IMR-90 (cell line): ENCODE results near the gene TAF11L12. TPM values are rescaled to one million over a fixed set of nuclear protein-coding genes. Genes with fewer than 3 reads are reported as not detected.
"Not testable (repeated sequence)": the region's sequence is repeated elsewhere in the genome, so short reads cannot be mapped to it uniquely, and the experiment has no call there.

Experiments
- ATAC-seq: fragments of 200-7000 bp; cut with Tn5 transposase; 2 replicates; pipeline ENCODE4 v1.9.1; 2020; ENCODE audit warnings: low read depth, mild to moderate bottlenecking, moderate library complexity
- BruUV-seq: library from RNA; stranded (reverse); fragments of 400-500 nt; replicated peaks from 2 replicates; lab custom pipeline; 2021; lab: Mats Ljungman, UMichigan
- CTCF ChIA-PET: fragments of 300-600 bp; formaldehyde crosslinking; extraction: SDS; loops from one replicate; lab custom pipeline; 2021; ENCODE audit warnings: antibody characterized with exemption; lab: Yijun Ruan, JAX
- POLR2A ChIA-PET: fragments of 300-600 bp; sonication (Branson Sonifier 250); formaldehyde crosslinking; loops from one replicate; lab custom pipeline; 2022; ENCODE audit warnings: antibody characterized with exemption; ENCODE audit not compliant: unreplicated experiment; lab: Charles Lee
- DNase-seq: peaks from one replicate; pipeline ENCODE4 v3.0.0; 2013
- H2AFZ ChIP-seq: replicated peaks from 2 replicates; pipeline ENCODE3; 2013; ENCODE audit warnings: low read length, mild to moderate bottlenecking; ENCODE audit not compliant: poor library complexity
- H2AK5ac ChIP-seq: 2 replicates; pipeline ENCODE4 v1.6.1; 2013; ENCODE audit warnings: low read depth, low read length, inconsistent platforms
- H2AK9ac ChIP-seq: replicated peaks from 2 replicates; pipeline ENCODE3; 2013; ENCODE audit warnings: mild to moderate bottlenecking, low read depth, low read length, moderate library complexity; ENCODE audit not compliant: poor library complexity
- H2BK120ac ChIP-seq: 2 replicates; pipeline ENCODE4 v1.6.1; 2013; ENCODE audit warnings: low read depth, low read length, inconsistent platforms
- H2BK15ac ChIP-seq: 3 replicates; pipeline ENCODE4 v1.6.1; 2013; ENCODE audit warnings: low read depth, low read length, inconsistent platforms
- H2BK20ac ChIP-seq: 2 replicates; pipeline ENCODE4 v1.6.1; 2013; ENCODE audit warnings: low read depth, mild to moderate bottlenecking, inconsistent platforms, low read length, moderate library complexity
- H2BK5ac ChIP-seq: 2 replicates; pipeline ENCODE4 v1.6.1; 2013; ENCODE audit warnings: mild to moderate bottlenecking, low read depth, low read length, inconsistent platforms; ENCODE audit not compliant: poor library complexity, severe bottlenecking
- H3K14ac ChIP-seq: replicated peaks from 2 replicates; pipeline ENCODE4 v1.6.1; 2013; ENCODE audit warnings: low read depth, low read length, inconsistent platforms
- H3K18ac ChIP-seq: 2 replicates; pipeline ENCODE4 v1.6.1; 2013; ENCODE audit warnings: low read depth, low read length, control low read depth
- H3K23ac ChIP-seq: 2 replicates; pipeline ENCODE4 v1.6.1; 2013; ENCODE audit warnings: low read depth, low read length, inconsistent platforms
- H3K27ac ChIP-seq: 2 replicates; pipeline ENCODE4 v1.5.1; 2013; ENCODE audit warnings: mild to moderate bottlenecking, control low read depth, low read length; ENCODE audit not compliant: insufficient read depth
- H3K27me3 ChIP-seq: 2 replicates; pipeline ENCODE4 v1.6.1; 2013; ENCODE audit warnings: low read length; ENCODE audit not compliant: control insufficient read depth, insufficient read depth
- H3K36me3 ChIP-seq: 2 replicates; pipeline ENCODE4 v1.6.1; 2013; ENCODE audit warnings: low read length, mixed read lengths; ENCODE audit not compliant: control insufficient read depth, insufficient read depth
- H3K4ac ChIP-seq: 2 replicates; pipeline ENCODE4 v1.6.1; 2013; ENCODE audit warnings: low read depth, low read length, inconsistent platforms
- H3K4me1 ChIP-seq: 2 replicates; pipeline ENCODE4 v1.6.1; 2013; ENCODE audit warnings: low read length, mixed read lengths; ENCODE audit not compliant: control insufficient read depth, insufficient read depth
- H3K4me2 ChIP-seq: 2 replicates; pipeline ENCODE4 v1.6.1; 2013; ENCODE audit warnings: low read depth, mild to moderate bottlenecking, control low read depth, low read length, moderate library complexity
- H3K4me3 ChIP-seq: 2 replicates; pipeline ENCODE4 v1.5.1; 2013; ENCODE audit warnings: low read depth, mild to moderate bottlenecking, control low read depth, low read length, moderate library complexity; ENCODE audit not compliant: insufficient read depth
- H3K56ac ChIP-seq: 2 replicates; pipeline ENCODE4 v1.6.1; 2013; ENCODE audit warnings: low read length, inconsistent platforms; ENCODE audit not compliant: insufficient read depth; ENCODE audit errors: extremely low read depth
- H3K79me1 ChIP-seq, 2 experiments: 2 replicates each; pipeline ENCODE4 v1.6.1; 2013; ENCODE audit warnings: low read length in 2 of 2, inconsistent platforms in 1 of 2, low read depth in 1 of 2
- H3K9ac ChIP-seq: 2 replicates; pipeline ENCODE4 v1.6.1; 2013; ENCODE audit warnings: low read depth, low read length, control low read depth
- H3K9me1 ChIP-seq: 2 replicates; pipeline ENCODE4 v1.6.1; 2013; ENCODE audit warnings: low read length, inconsistent platforms; ENCODE audit not compliant: insufficient read depth
- H3K9me3 ChIP-seq: 2 replicates; pipeline ENCODE4 v1.6.1; 2013; ENCODE audit warnings: low read length; ENCODE audit not compliant: control insufficient read depth, insufficient read depth
- H4K20me1 ChIP-seq: 2 replicates; pipeline ENCODE4 v1.6.1; 2013; ENCODE audit warnings: low read length, inconsistent platforms; ENCODE audit not compliant: insufficient read depth
- H4K5ac ChIP-seq: 2 replicates; pipeline ENCODE4 v1.6.1; 2013; ENCODE audit warnings: mild to moderate bottlenecking, low read depth, low read length, control low read depth
- H4K8ac ChIP-seq, 2 experiments: 2 replicates each; pipeline ENCODE4 v1.6.1; 2013; ENCODE audit warnings: low read depth in 2 of 2, low read length in 2 of 2, control low read depth in 1 of 2, inconsistent platforms in 1 of 2
- H4K91ac ChIP-seq: 2 replicates; pipeline ENCODE4 v1.6.1; 2013; ENCODE audit warnings: low read depth, low read length, inconsistent platforms; ENCODE audit not compliant: insufficient read depth
- WGBS, 2 experiments: methylation state at CpG; one replicate each; pipeline versions ENCODE4 v1.1.5 to v1.1.7; 2013; ENCODE audit warnings: missing lambda C conversion rate in 2 of 2; ENCODE audit not compliant: insufficient read length in 1 of 2; ENCODE audit errors: extremely low coverage in 2 of 2; 5-methylcytosine and 5-hydroxymethylcytosine counted together
- dilution Hi-C: fragments of 300-500 bp; cut with HindIII; formaldehyde crosslinking; loops from one replicate; pipeline ENCODE4 v1.14.3; 2018; ENCODE audit warnings: low sequenced_read_pairs; ENCODE audit not compliant: unreplicated experiment
- in situ Hi-C: fragments of 300-500 bp; cut with MboI; formaldehyde crosslinking; loops from 3 replicates; pipeline ENCODE4 v1.14.3; 2019; ENCODE audit warnings: low sequenced_read_pairs, inconsistent platforms, mixed read lengths
- intact Hi-C: fragments of 100-400 bp; cut with micrococcal nuclease; formaldehyde crosslinking; loops from 2 replicates; pipeline ENCODE4 v1.10.0; 2022
- polyA plus RNA-seq, 3 experiments: library from polyadenylated mRNA; depleted of rRNA; stranded (reverse); fragments of >200 nt; gene quantifications; 2 replicates each; pipeline ENCODE4 v1.2.3, GENCODE V29; 2012; ENCODE audit warnings: low replicate concordance in 1 of 3
- total RNA-seq: library from RNA; depleted of rRNA; stranded (reverse); fragments of >200 nt; gene quantifications from 2 replicates; pipeline ENCODE4 v1.2.3, GENCODE V29; 2012

TAF11L12 gene
- total and polyA plus RNA-seq, 2 of the 4 experiments (the other 2 are of a cell fraction) = not detected

GRCh38 chr5:17590860-17591259 is 19.3 kb upstream of the TAF11L12 start, which contains the start of gene TAF11L8:
Gene TAF11L8, minus strand, starts transcription at chr5:17590960.
- H2AFZ ChIP-seq, POLR2A ChIA-PET, H3K9ac ChIP-seq, H4K5ac ChIP-seq, H4K91ac ChIP-seq, H3K4me1 ChIP-seq, H3K4me2 ChIP-seq, H3K27ac ChIP-seq, in situ Hi-C loops, H3K23ac ChIP-seq, H3K36me3 ChIP-seq, H4K20me1 ChIP-seq, H3K4me3 ChIP-seq, H3K14ac ChIP-seq, H2BK5ac ChIP-seq, H2BK15ac ChIP-seq, H3K9me1 ChIP-seq, CTCF ChIA-PET, ATAC-seq, H2AK9ac ChIP-seq, DNase-seq, intact Hi-C loops, H2AK5ac ChIP-seq, H3K79me1 ChIP-seq, H3K9me3 ChIP-seq, H3K4ac ChIP-seq, H3K18ac ChIP-seq, H3K27me3 ChIP-seq, H2BK120ac ChIP-seq, H4K8ac ChIP-seq, H2BK20ac ChIP-seq, BruUV-seq, dilution Hi-C loops, H3K56ac ChIP-seq: not testable (repeated sequence)
- no CpG with 5 or more reads among the region's 16 CpGs for WGBS, 2 experiments

- H4K5ac ChIP-seq, POLR2A ChIA-PET, H3K56ac ChIP-seq, H3K14ac ChIP-seq, H2BK15ac ChIP-seq, H3K9me3 ChIP-seq, H3K27me3 ChIP-seq, H3K18ac ChIP-seq, H2BK120ac ChIP-seq, DNase-seq, H2BK20ac ChIP-seq, H4K91ac ChIP-seq, in situ Hi-C loops, H4K20me1 ChIP-seq, H3K27ac ChIP-seq, dilution Hi-C loops, H3K23ac ChIP-seq, H3K9ac ChIP-seq, ATAC-seq, H3K4ac ChIP-seq, intact Hi-C loops, BruUV-seq, H3K79me1 ChIP-seq, H2BK5ac ChIP-seq, H2AK9ac ChIP-seq, H3K4me2 ChIP-seq, H3K9me1 ChIP-seq, H2AFZ ChIP-seq, H3K4me3 ChIP-seq, H2AK5ac ChIP-seq, H3K4me1 ChIP-seq, CTCF ChIA-PET, H4K8ac ChIP-seq, H3K36me3 ChIP-seq: not testable (repeated sequence)
- no CpG with 5 or more reads among the region's 15 CpGs for WGBS, 2 experiments
Measured at GRCh38 chr5:17594255-17594654, 15.9 kb upstream of the TAF11L12 start, which contains the start of gene TAF11L9. Gene TAF11L9, minus strand, starts transcription at chr5:17594394.
